ENCODE measurements around the gene ZBTB40. TPM values are rescaled to one million over a fixed set of nuclear protein-coding genes. Genes with fewer than 3 reads are reported as not detected.

Gene ZBTB40
- polyA plus RNA-seq, 3 donors = 1.1 to 17.8 (median 1.3) TPM

DNA sequence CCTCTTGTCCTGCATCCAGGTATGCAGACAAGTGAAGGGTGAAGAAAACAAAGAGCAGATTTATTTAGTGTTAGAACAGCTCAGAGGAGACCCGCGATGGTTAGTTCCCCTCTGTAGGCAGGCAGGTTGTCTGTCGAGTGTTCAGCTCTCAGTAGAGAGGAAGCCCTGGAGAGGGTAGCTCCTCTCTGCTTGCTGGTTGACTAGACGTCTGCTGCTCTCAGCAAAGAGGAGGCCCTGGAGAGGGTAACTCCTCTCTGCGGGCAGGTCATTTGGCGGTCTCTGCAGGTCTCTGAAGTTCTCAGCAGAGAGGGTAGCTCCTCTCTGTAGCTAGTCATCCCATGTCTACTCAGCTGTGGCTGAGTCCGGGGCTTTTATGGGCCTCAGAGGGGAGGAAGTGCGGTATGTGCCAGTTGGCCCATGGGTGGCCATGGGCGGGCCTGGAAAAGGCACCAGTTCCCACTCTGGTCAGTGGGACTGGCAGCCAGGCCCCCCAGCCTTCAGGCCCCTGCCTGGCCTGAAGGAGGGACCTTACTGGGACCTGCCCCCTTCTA is 13.4 kb downstream of the ZBTB40 start:
- DNase-seq = no peak
- H3K4me2 ChIP-seq (replicated peaks; ENCODE audit: extremely low read depth, low read length, poor library complexity, severe bottlenecking) = no peak overlapping the region
- no peak overlapping the region for H3K4me3 ChIP-seq (replicated peaks in 1 of 3; ENCODE audit: low read depth in 2 of 3, low read length in 3 of 3)
- no peak overlapping the region for H3K9ac ChIP-seq (ENCODE audit: insufficient read depth, low read length, poor library complexity, severe bottlenecking)
- peaks cover 0 to 1% (median 0%) of the 10 kb centered on the region in 3 donors for H3K27me3 Mint-ChIP-seq (ENCODE audit: low read depth in 3 of 3)
- H4K20me1 ChIP-seq (ENCODE audit: insufficient read depth, low read length) = peaks cover 77% of the 10 kb centered on the region
- H3K27ac Mint-ChIP-seq = no peak overlapping the region
- H3K79me2 ChIP-seq (ENCODE audit: insufficient read depth, low read length) = peaks cover 76% of the 10 kb centered on the region
- peaks cover 9 to 14% of the 10 kb centered on the region in 2 donors for H3K9me3 ChIP-seq (replicated peaks in 1 of 2; ENCODE audit: control insufficient read depth in 1 of 2, insufficient read depth in 1 of 2, low read length in 2 of 2)
- TF ChIP-seq, protein P1, sequence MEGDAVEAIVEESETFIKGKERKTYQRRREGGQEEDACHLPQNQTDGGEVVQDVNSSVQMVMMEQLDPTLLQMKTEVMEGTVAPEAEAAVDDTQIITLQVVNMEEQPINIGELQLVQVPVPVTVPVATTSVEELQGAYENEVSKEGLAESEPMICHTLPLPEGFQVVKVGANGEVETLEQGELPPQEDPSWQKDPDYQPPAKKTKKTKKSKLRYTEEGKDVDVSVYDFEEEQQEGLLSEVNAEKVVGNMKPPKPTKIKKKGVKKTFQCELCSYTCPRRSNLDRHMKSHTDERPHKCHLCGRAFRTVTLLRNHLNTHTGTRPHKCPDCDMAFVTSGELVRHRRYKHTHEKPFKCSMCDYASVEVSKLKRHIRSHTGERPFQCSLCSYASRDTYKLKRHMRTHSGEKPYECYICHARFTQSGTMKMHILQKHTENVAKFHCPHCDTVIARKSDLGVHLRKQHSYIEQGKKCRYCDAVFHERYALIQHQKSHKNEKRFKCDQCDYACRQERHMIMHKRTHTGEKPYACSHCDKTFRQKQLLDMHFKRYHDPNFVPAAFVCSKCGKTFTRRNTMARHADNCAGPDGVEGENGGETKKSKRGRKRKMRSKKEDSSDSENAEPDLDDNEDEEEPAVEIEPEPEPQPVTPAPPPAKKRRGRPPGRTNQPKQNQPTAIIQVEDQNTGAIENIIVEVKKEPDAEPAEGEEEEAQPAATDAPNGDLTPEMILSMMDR (IDR thresholded peaks at IDR 0.05) = no peak
- H3K4me3 Mint-ChIP-seq = no peak overlapping the region
- H3K4me1 ChIP-seq (ENCODE audit: control insufficient read depth in 1 of 2, insufficient read depth in 2 of 2, low read length in 2 of 2) = peaks cover 0 to 6% of the 10 kb centered on the region in 2 donors
- no peak overlapping the region for H2AFZ ChIP-seq (ENCODE audit: insufficient read depth, low read depth, low read length, poor library complexity, severe bottlenecking)
- H3K27ac ChIP-seq (ENCODE audit: low read depth in 1 of 2, low read length in 2 of 2) = no peak overlapping the region
- peaks cover under 1 to 3% of the 10 kb centered on the region in 2 donors for H3K36me3 Mint-ChIP-seq
- WGBS (ENCODE audit: insufficient coverage) = 98% methylated on average over 9 of the region's 9 CpGs
- intact Hi-C loops (cut with micrococcal nuclease) = no loop called here
- H3K27me3 ChIP-seq (ENCODE audit: control insufficient read depth in 2 of 2, insufficient read depth in 2 of 2, low read length in 2 of 2) = no peaks in the 10 kb centered on the region
- peaks cover 0 to 11% (median 7%) of the 10 kb centered on the region in 7 donors for H3K9me3 Mint-ChIP-seq
- H3K36me3 ChIP-seq (replicated peaks in 1 of 2; ENCODE audit: control insufficient read depth in 1 of 2, insufficient read depth in 2 of 2, low read length in 2 of 2) = no peaks in the 10 kb centered on the region
- H3K4me1 Mint-ChIP-seq = peaks cover 20% of the 10 kb centered on the region

GRCh38 chr1:22465671-22466070 is 14.0 kb downstream of the ZBTB40 start:
- H3K79me2 ChIP-seq (ENCODE audit: insufficient read depth, low read length) = peaks cover 79% of the 10 kb centered on the region
- H3K4me1 Mint-ChIP-seq = peaks cover 23% of the 10 kb centered on the region
- H3K4me3 ChIP-seq (replicated peaks in 1 of 3; ENCODE audit: low read depth in 2 of 3, low read length in 3 of 3) = no peak overlapping the region

More at GRCh38 chr1:22465671-22466070, 14.0 kb downstream of the ZBTB40 start:
- H4K20me1 ChIP-seq (ENCODE audit: insufficient read depth, low read length) = peaks cover 80% of the 10 kb centered on the region
- Mint-ChIP-seq H3K9me3 (peaks cover 0 to 11% (median 7%) of the 10 kb centered on the region in 7 donors), H3K36me3 (peaks cover 0 to 3% of the 10 kb centered on the region in 2 donors), H3K27ac (no peak overlapping the region), H3K27me3 (ENCODE audit: low read depth in 3 of 3) (peaks cover 0 to 4% (median 0%) of the 10 kb centered on the region in 3 donors), H3K4me3 (no peak overlapping the region)
- H3K27me3 ChIP-seq (ENCODE audit: control insufficient read depth in 2 of 2, insufficient read depth in 2 of 2, low read length in 2 of 2) = no peaks in the 10 kb centered on the region
- no peak for DNase-seq
- TF ChIP-seq, protein P1 (IDR thresholded peaks at IDR 0.05) = no peak
- H3K9ac ChIP-seq (ENCODE audit: insufficient read depth, low read length, poor library complexity, severe bottlenecking) = no peak overlapping the region
- H3K4me2 ChIP-seq (replicated peaks; ENCODE audit: extremely low read depth, low read length, poor library complexity, severe bottlenecking) = no peak overlapping the region
- WGBS (ENCODE audit: insufficient coverage) = 100% methylated on average over 2 of the region's 2 CpGs
- no peak overlapping the region for H2AFZ ChIP-seq (ENCODE audit: insufficient read depth, low read depth, low read length, poor library complexity, severe bottlenecking)
- H3K4me1 ChIP-seq (ENCODE audit: control insufficient read depth in 1 of 2, insufficient read depth in 2 of 2, low read length in 2 of 2) = peaks cover 0 to 6% of the 10 kb centered on the region in 2 donors
- no peak overlapping the region for H3K27ac ChIP-seq (ENCODE audit: low read depth in 1 of 2, low read length in 2 of 2)
- intact Hi-C loops (cut with micrococcal nuclease) = no loop called here
- no peaks in the 10 kb centered on the region for H3K36me3 ChIP-seq (replicated peaks in 1 of 2; ENCODE audit: control insufficient read depth in 1 of 2, insufficient read depth in 2 of 2, low read length in 2 of 2)
- peaks cover 9 to 14% of the 10 kb centered on the region in 2 donors for H3K9me3 ChIP-seq (replicated peaks in 1 of 2; ENCODE audit: control insufficient read depth in 1 of 2, insufficient read depth in 1 of 2, low read length in 2 of 2)
